ENCODE measurements around the gene CASP5.
"Not testable (repeated sequence)": the region's sequence is repeated elsewhere in the genome, so short reads cannot be mapped to it uniquely, and the experiment has no call there.

The CASP5 gene

GRCh38 chr11:105023003-105023402 is at the start of gene CASP5:
TSS of gene CASP5 (minus strand) at chr11:105023168. CDS start at chr11:105023136, 32 bp downstream.
- no peak for DNase-seq (ENCODE audit: low read depth)

- DNase-seq (ENCODE audit: low read depth), result not testable (repeated sequence)
Observed at GRCh38 chr11:105072080-105072479, 49.1 kb upstream of the CASP5 start.

DNA sequence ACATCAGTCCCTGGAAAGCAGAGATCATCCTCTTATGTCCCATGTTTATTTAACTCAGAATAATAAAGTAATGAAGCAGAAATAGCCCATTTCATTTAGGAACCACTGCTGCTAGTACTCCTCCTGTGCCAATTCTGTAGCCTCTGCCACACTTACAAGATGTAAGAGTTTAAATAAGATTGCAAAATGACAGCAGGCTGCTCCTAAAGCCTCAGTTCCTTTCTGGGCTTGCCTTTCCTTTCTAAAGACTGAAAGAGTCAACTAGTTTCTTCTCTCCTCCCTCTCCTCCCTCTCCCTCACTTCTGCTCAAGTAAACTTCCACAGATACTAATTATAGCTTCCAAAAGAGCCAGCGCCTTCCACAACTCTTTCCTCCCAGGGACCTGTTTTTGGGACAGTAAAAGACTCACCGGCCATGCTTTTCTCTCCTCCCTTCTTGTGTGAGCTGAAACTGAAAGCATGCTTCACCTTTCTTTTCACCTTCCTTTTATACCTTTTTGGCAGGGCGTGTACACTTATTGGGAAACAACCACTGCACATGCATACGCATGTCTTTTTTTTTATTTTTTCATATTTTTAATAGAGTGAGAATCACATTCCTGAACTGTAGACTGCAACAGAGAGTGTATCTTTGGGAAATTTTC is 48.2 kb upstream of the CASP5 start:
- no peak for DNase-seq (ENCODE audit: low read depth)

DNA sequence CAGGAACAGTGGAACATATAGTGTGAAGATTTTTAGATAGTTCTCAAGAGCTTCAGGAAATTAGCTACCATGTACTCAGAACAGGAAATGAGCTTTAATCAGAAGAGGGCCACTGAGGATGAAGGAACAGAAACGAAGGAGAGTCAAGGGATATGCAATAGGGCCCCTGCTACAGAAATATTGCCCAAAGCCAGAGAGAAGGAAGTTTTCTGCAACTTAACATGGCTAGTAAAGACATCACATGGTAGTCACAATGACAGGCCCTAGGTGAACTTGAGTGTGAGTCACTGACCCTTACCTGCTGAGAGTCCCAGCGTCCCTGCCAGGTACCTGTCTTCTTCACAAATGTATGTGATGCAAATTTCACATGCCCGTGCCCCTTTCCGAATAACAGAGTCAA is 47.3 kb upstream of the CASP5 start:
- no peak for DNase-seq (ENCODE audit: low read depth)

DNA sequence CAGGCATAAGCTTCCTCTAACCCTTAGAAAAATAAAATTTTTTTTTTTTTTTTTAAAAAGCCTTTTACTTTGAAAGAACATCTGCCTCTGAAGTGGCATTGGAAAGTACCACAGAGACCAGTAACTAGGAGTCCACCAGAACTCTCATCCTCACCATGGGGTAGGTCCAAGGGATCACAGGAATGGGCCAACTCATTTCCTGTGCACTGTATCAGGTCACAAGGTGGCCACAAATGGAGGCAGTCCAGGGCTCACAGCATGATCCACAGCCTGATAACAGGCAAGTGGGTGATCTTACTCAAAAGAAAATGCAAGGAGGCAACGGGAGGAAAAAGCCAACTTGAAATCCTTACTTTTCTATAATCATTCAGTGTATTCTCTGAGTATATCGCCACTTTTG is 46.8 kb upstream of the CASP5 start:
- DNase-seq (ENCODE audit: low read depth), result not testable (repeated sequence)

- not testable (repeated sequence) for DNase-seq (ENCODE audit: low read depth)
Observed at GRCh38 chr11:105063245-105063941, 40.4 kb upstream of the CASP5 start.

DNA sequence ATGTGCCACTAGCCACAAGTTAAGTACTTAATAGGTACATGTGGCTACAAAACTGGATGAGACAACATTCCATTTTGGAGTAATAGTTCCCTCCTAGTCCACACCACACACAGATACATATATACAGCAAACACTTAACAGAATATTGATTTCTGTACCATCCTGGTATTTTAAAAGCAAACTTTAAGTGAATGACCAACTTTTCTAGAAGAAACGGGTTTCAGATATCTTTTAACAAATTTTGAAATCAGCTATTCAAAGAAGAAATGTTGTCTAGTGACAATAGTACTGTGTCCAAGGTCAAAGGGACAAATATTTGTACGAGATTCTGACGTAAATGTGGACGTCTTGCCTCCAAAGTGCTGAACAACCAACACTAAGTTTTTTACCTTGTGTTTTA is 34.5 kb upstream of the CASP5 start:
- DNase-seq (ENCODE audit: low read depth), result no peak

DNA sequence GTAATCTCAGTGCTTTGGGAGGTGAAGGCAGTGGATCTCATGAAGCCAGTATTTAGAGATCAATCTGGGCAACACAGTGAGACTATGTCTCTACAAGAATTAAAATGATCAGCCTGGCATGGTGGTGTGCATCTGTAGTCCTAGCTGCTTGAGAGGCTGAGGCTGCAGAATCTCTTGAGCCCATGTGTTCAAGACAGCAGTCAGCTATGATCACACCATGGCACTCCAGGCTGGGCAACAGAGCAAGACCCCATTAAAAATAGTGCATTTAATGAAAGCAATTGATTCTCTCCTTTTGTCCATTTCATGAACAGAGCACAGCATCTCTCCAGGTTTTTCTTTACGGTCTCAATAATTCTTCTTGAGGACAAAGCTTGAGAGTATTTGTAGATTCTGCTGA is 33.5 kb upstream of the CASP5 start:
- no peak for DNase-seq (ENCODE audit: low read depth)

DNA sequence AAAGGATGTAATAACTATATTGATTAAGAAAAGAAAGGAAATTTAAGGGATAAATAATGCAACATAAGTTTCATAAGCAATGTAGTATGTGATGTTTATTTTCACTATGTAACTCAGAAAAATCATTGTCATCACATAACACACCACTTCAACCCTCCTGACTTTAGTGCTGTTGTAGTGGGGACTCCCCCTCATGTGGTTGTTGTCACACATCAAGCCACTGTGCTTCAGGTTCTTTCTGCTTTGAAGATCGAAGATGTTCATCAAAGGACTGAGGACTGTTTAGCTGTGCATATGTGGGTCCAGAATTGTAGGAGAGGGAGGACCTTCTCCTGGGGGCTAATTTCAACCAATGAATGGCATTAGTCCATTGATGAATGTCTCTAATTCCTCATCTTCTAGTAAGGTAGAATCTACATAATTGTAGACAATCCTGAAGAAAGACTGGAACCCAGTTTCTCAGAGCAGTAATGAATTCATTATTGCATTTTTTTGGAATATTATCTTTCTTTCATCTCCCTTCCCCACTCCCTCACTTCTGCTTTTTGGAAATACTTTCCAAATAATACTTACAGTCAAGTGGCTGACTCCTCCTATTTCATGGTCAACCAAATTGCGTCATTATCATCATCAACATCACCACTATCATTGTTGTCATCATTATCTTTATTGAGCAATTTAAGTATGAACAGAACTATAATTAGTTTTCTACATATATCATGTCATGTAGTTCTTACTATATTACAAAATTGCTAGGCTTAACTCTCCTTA is 31.9 kb upstream of the CASP5 start:
- no peak for DNase-seq (ENCODE audit: low read depth)

- DNase-seq (ENCODE audit: low read depth), result no peak
Observed at GRCh38 chr11:105052487-105052886, 29.5 kb upstream of the CASP5 start.

DNA sequence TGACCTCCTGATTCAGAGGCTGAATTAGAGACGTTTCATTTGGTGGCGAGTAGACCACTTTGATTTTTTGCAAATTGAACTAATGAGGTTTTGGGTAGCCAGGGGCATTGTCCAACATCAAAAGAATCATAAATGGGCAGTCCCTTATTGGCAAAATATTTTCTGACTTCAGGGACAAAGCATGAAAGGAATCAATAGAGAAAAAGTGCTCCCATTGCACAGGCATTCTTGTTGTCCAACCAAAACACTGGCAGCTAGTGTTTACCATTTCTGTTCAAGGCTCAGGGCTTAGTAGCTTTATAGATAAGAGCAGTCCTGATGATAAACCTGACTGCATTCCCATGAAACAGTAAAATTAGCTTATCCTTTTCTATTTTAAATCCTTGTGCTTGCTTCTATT is 28.6 kb upstream of the CASP5 start:
- no peak for DNase-seq (ENCODE audit: low read depth)

- no peak for DNase-seq (ENCODE audit: low read depth)
Observed at GRCh38 chr11:105049481-105049880, 26.5 kb upstream of the CASP5 start.

- DNase-seq (ENCODE audit: low read depth), result no peak
Observed at GRCh38 chr11:105046898-105047579, 24.1 kb upstream of the CASP5 start.

DNA sequence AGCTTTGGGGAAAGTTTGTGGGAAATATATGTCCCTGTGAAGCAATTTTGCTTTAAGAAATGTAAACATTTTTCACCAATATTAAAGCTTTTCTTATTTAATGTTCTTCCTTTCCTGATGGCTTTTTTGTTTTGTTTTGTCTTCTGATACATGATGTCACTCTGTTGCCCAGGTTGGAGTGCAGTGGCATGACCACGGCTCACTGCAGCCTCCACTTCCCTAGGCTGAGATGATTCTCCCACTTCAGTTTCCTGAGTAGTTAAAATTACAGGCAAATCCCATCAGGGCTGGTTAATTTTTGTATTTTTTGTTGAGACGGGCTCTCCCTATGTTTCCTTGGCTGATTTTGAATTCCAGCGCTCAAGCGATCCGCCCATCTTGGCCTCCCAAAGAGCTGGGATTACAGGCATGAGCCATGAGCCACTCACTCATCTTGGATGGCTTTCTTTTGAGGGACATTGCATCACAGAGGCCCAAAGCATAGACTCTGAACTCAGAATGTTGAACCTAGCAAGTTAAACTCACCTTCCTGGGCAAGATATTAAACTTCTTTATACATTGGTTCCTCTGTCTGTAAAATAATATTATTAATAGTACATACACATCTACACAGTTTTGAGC is 22.8 kb upstream of the CASP5 start:
- no peak for DNase-seq (ENCODE audit: low read depth)

DNA sequence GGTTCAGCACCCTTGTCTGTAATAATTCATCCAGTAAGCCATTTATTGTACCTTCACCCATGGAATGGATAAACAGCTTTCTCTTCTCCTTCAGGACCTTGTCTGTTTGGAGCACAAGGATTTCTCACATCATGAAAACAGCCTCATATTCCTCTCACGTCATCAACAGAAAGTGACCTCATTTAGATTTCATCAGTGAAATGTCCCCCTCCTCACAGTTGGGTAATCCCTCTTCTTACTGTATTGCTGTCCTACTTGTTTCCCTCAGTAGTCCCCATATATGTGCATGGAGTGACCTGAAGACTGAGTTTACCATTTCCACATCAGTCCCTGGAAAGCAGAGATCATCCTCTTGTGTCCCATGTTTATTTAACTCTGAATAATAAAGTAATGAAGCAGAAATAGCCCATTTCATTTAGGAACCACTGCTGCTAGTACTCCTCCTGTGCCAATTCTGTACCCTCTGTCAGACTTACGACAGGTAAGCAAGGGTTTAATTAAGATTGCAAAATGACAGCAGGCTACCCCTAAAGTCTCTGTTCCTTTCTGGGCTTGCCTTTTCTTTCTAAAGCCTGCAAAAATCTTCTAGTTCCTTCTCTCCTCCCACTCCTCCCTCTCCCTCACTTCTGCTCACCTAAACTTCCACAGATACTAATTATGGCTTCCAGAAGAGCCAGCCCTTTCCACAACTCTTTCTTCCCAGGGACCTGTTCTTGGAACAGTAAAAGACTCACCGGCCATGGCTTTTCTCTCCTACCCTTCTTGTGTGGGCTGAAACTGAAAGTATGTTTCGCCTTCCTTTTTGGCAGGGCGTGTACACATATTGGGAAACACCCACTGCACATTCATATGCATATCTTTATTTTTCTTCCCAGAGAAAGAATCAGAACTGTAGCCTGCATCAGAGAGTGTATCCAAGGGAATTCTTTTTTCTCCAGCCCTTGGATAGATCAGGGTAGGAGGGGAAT is 21.9 kb upstream of the CASP5 start, which contains the start of gene CARD16:
CARD16 (minus strand) TSS at position 779 of the 968 bp plus-strand sequence; CDS start at position 741, 38 bp downstream.
- DNase-seq (ENCODE audit: low read depth), result not testable (repeated sequence)

DNA sequence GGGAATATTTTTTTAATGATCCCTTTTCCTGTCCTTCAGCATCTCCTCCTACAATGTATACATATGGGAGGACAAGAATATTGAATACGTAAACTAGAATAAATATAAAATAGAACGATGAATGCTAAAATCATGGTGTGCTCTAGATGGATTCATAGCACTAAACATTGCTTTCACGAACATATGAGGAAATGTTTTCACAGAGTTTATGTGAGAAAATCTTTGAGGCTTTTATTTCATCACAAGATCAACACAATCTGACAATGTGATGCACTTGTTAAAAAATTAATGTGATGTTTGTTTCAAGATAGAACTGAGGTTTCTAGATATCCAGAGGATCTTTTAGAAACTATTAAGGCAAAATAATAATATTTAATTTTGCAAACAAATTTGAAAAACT is 19.2 kb upstream of the CASP5 start:
- no peak for DNase-seq (ENCODE audit: low read depth)

- no peak for DNase-seq (ENCODE audit: low read depth)
Observed at GRCh38 chr11:105040703-105041102, 17.7 kb upstream of the CASP5 start.

DNA sequence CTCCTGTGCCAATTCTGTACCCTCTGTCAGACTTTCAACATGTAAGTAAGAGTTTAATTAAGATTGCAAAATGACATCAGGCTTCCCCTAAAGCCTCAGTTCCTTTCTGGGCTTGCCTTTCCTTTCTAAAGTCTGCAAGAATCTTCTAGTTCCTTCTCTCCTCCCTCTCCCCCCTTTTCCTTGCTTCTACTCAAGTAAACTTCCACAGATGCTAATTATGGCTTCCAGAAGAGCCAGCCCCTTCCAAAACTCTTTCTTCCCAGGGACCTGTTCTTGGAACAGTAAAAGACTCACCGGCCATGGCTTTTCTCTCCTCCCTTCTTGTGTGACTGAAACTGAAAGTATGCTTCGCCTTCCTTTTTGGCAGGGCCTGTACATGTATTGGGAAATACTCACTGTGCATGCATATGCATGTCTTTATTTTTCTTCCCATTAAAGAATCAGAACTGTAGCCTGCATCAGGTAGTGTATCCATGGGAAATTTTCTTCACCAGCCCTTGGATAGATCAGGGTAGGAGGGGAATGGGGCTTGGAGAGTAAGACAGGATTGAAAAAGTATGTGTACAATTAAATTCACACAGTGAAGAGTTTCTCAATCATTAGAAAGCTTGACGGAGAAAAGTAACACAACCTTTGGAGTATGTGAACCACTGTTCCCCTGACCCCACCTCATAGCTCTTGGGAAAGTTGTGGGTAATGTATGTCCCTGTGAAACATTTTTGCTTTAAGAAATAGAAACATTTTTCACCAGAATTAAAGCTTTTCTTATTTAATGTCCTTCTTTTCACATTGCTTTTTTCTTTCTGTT is 12.0 kb upstream of the CASP5 start, which contains the start of gene CASP1:
CASP1 (minus strand) TSS at position 332 of the 808 bp plus-strand sequence; CDS start at position 301, 31 bp downstream.
- no peak for DNase-seq (ENCODE audit: low read depth)

- not testable (repeated sequence) for DNase-seq (ENCODE audit: low read depth)
Observed at GRCh38 chr11:105034388-105034787, 11.4 kb upstream of the CASP5 start.

- no peak for DNase-seq (ENCODE audit: low read depth)
Observed at GRCh38 chr11:105033781-105034180, 10.8 kb upstream of the CASP5 start.

All from stimulated activated CD8-positive, alpha-beta memory T cell treated with anti-CD3 and anti-CD28 coated beads, Interleukin-7, amount 100 ng/mL, for 24 hours (primary cell).